ENCODE data around the gene MVP.
"Not testable (repeated sequence)": the region's sequence is repeated elsewhere in the genome, so short reads cannot be mapped to it uniquely, and the experiment has no call there.

Gene MVP

DNA sequence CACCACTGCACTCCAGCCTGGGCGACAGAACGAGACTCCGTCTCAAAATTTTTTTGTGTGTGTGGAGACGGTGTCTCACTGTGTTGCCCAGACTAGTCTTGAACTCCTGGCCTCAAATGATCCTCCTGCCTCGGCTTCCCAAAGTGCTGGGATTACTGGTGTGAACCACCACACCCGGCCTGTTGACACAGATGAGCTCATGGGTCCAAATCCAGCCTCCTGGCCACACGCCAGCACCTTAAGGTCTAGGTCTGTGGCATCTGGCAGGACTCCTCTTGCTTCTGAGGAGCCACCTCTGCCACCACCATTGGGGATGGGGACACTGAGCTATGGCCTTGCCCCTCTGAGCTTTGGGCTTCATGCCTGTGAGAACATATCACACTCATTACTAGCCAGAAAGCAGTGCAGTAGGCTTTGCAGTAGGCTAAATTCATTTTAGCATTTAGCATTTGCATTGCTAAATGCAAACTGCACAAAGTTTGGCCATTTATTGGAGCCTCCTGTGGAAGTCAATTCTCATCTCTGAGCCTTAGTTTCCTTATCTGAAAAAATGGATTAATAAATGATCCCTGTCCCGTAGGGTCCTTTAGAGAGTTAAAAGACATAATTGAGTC is 48.2 kb downstream of the MVP start:
- no peak for DNase-seq (ENCODE audit: low spot score)
- H3K27ac ChIP-seq, result no peak overlapping the region
- no peak for TF ChIP-seq CTCF (conservative IDR thresholded peaks at IDR 0.05; ENCODE audit: low read depth)
- ChIA-PET POLR2A (ENCODE audit: low non-redundant PET) (no interaction called here), CTCF (interaction anchor here (0.5 kb wide), 1 partner anchor 45 kb away, joined by 3 read pairs; no protein-coding TSS in a partner anchor)

DNA sequence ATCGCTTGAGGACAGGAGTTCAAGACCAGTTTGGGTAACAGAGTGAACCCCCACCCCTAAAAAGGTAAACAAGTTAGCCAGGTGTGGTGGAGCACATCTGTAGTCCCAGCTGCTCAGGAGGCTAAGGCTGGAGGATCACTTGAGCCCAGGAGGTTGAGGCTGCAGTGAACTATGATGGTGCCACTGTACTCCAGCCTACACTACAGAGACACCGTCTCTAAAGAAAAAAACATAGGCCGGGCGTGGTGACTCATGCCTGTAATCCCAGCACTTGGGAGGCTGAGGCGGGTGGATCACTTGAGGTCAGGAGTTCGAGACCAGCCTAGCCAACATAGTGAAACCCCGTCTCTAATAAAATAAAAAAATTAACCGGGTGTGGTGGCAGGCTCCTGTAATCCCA is 48.8 kb downstream of the MVP start:
- DNase-seq (ENCODE audit: low spot score); POLR2A ChIA-PET (ENCODE audit: low non-redundant PET); CTCF ChIA-PET; H3K27ac ChIP-seq: not testable (repeated sequence)

- DNase-seq (ENCODE audit: low spot score), result no peak
- CTCF ChIA-PET, result interaction anchor here (0.5 to 0.7 kb wide), 2 partner anchors 60 to 139 kb away, joined by 3 read pairs; no protein-coding TSS in a partner anchor
- no peak for TF ChIP-seq CTCF (conservative IDR thresholded peaks at IDR 0.05; ENCODE audit: low read depth)
- H3K27ac ChIP-seq, result no peak overlapping the region
- POLR2A ChIA-PET (ENCODE audit: low non-redundant PET), result no interaction called here
Measured at GRCh38 chr16:29871822-29872546, 51.7 kb downstream of the MVP start.

DNA sequence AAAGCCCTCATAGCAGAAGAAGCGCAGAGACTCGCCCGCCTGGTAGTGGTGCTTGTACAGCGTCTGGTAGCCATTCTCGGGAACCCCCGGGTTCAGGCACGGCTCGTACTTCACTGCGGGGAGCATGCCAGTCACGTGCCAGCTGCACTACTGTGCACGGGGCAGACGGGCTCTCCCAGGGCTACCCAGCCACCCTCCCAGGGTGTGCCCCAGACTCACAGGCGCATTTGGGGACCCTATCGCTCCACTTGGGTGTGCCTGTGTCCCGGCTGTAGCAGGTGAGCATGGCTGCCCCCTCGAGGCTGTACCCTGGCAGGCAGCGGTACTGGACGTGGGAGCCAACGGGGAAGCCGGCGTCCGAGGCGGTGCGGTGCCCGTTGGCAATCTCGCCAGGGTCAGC is 53.1 kb downstream of the MVP start:
- ChIA-PET CTCF (no interaction called here), POLR2A (ENCODE audit: low non-redundant PET) (no interaction called here)
- no peak for TF ChIP-seq CTCF (conservative IDR thresholded peaks at IDR 0.05; ENCODE audit: low read depth)
- no peak overlapping the region for H3K27ac ChIP-seq
- no peak for DNase-seq (ENCODE audit: low spot score)

DNA sequence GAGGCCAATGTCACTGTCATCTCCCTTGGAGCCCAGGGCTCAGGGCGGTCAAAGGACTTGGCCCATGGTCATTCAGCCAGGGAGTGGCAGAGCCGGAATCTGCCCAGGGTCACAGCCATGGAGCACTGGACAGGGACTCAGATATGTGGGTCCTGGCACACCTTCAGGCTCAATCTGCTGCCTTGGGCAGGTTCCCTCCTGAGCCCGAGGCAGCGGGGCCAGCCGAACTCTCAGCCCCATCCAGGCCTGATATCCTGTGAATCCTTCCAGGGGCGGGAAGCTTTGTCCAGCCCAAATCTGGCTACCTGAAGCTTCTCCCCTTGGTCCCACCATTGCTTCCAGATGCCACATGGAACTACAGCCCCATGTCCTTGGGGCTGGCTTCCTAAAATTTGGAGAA is 54.9 kb downstream of the MVP start:
- CTCF ChIA-PET, result interaction anchor here (0.7 kb wide), 1 partner anchor 8 kb away, joined by 9 read pairs; no protein-coding TSS in a partner anchor
- TF ChIP-seq CTCF (conservative IDR thresholded peaks at IDR 0.05; ENCODE audit: low read depth), result no peak
- H3K27ac ChIP-seq, result no peak overlapping the region
- POLR2A ChIA-PET (ENCODE audit: low non-redundant PET), result no interaction called here
- DNase-seq (ENCODE audit: low spot score), result no peak

DNA sequence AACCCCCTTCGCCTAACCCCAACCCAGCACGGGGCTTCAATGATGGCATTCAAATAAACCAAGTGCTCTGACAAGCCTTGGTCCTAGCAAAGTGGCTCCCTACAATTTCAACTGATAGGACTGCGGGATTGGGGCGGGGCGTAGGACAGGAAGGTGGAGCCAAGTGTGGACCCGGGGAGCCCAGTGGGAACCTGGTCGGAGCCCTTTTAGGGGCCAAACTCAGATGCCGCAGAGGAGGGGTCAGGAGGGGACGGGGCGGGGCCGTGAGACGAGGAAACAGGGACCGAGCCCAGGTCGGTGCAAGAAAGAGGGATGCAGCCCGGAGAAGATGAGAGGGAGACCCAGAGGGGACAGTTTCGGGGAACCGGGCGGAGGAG is 55.9 kb downstream of the MVP start:
- CTCF ChIA-PET, result interaction anchor here (0.6 to 0.7 kb wide), 2 partner anchors 9 to 110 kb away, joined by 3 to 9 read pairs; no protein-coding TSS in a partner anchor
- POLR2A ChIA-PET (ENCODE audit: low non-redundant PET), result no interaction called here
- TF ChIP-seq CTCF (conservative IDR thresholded peaks at IDR 0.05; ENCODE audit: low read depth), result no peak
- DNase-seq (ENCODE audit: low spot score), result no peak
- H3K27ac ChIP-seq, result no peak overlapping the region

- TF ChIP-seq CTCF (conservative IDR thresholded peaks at IDR 0.05; ENCODE audit: low read depth), result no peak
- H3K27ac ChIP-seq, result no peak overlapping the region
- POLR2A ChIA-PET (ENCODE audit: low non-redundant PET), result no interaction called here
- no peak for DNase-seq (ENCODE audit: low spot score)
- CTCF ChIA-PET, result interaction anchor here (0.6 kb wide), 1 partner anchor 111 kb away, joined by 3 read pairs; no protein-coding TSS in a partner anchor
Measured at GRCh38 chr16:29876594-29877249, 56.5 kb downstream of the MVP start.
